GM06990 (cell line): ENCODE measurements around the gene SLCO3A1.

Experiments
- DNase-seq: peaks from one replicate; pipeline ENCODE4 v3.0.0-alpha.2; 2011; ENCODE audit not compliant: insufficient read length; ENCODE audit errors: extremely low read depth
- H3K27me3 ChIP-seq: replicated peaks from 2 replicates; pipeline ENCODE4 v1.6.0; 2011; ENCODE audit warnings: low read length; ENCODE audit not compliant: control insufficient read depth, insufficient read depth
- H3K36me3 ChIP-seq: 2 replicates; pipeline ENCODE4 v1.5.1; 2011; ENCODE audit warnings: low read length; ENCODE audit not compliant: control insufficient read depth, insufficient read depth
- H3K4me3 ChIP-seq: replicated peaks from 2 replicates; pipeline ENCODE4 v1.5.1; 2011; ENCODE audit warnings: low read depth, mild to moderate bottlenecking, control low read depth, low read length
- TF ChIP-seq, protein P1 (sequence below): IDR thresholded peaks from 2 replicates; pipeline ENCODE4 v1.5.1; 2011; ENCODE audit warnings: low read length, control low read depth, mild to moderate bottlenecking, inconsistent platforms; ENCODE audit not compliant: insufficient read depth, poor library complexity, severe bottlenecking

Gene SLCO3A1

DNA sequence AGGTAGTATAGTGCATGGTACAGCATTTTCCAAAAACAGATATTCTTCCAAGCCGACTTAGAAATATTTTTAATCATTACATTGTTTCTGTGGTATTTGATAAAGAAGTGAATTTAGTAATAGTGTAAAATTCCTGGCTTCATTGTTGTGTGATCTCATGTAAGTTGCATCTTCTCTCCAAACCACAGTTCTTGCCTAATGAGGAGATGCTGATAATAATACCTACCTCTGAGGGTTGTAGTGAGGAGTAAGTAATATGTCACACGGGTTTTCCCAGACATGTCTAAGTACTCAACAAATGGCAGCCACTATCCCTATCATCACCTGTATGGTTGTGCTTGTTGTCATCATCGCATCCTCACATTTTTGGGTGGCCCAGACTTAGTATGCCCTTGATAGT is 167.3 kb downstream of the SLCO3A1 start:
- TF ChIP-seq, protein P1, sequence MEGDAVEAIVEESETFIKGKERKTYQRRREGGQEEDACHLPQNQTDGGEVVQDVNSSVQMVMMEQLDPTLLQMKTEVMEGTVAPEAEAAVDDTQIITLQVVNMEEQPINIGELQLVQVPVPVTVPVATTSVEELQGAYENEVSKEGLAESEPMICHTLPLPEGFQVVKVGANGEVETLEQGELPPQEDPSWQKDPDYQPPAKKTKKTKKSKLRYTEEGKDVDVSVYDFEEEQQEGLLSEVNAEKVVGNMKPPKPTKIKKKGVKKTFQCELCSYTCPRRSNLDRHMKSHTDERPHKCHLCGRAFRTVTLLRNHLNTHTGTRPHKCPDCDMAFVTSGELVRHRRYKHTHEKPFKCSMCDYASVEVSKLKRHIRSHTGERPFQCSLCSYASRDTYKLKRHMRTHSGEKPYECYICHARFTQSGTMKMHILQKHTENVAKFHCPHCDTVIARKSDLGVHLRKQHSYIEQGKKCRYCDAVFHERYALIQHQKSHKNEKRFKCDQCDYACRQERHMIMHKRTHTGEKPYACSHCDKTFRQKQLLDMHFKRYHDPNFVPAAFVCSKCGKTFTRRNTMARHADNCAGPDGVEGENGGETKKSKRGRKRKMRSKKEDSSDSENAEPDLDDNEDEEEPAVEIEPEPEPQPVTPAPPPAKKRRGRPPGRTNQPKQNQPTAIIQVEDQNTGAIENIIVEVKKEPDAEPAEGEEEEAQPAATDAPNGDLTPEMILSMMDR: no peak
- Histone ChIP-seq H3K27me3 (no peaks in the 10 kb centered on the region; the same call in none of the 2 replicates), H3K4me3 (no peak overlapping the region), H3K36me3 (no peaks in the 10 kb centered on the region)
- DNase-seq: no peak

DNA sequence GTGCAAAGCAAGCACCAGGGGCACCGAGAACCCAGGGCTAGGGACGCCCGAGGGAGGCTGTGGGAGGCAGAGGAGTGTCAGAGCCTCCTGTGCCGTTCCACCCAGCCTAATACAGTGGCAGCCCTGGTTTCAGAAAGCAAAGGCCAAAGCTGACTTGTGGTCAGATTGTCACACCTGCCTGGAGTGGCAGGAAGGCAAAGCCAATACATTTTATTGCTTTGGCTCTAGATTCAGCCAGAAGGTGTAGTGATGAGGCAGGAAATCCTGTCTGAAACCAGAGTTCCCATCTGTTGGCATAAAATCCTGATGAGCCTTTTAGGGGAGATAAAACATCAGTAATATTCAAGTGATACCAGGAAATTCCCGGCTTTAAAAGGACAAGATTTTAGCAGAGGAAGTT is 168.3 kb downstream of the SLCO3A1 start:
- H3K4me3 ChIP-seq: no peak overlapping the region
- H3K27me3 ChIP-seq: no peaks in the 10 kb centered on the region; the same call in none of the 2 replicates
- no peak for DNase-seq
- TF ChIP-seq, protein P1: no peak
- no peaks in the 10 kb centered on the region for H3K36me3 ChIP-seq

DNA sequence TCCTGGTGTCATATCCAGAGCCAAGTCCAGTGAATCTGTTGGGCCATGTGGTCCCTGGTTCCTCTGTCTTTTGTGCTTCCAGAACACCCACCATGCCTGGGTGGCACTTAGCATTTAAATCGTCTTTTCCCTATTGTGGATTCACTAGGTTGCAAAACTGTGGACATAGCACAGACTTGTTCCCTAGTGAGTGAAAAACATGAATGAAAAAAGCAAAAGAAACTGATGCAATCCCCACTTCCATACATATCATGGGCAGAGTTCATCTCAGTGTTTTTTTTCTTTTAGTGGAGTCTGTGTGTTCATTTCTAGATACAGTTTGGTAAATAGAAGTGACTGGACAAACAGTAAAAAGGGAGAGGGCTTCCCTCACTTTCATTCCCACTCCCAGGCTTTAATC is 170.5 kb downstream of the SLCO3A1 start:
- Histone ChIP-seq H3K27me3 (no peaks in the 10 kb centered on the region; the same call in none of the 2 replicates), H3K4me3 (no peak overlapping the region), H3K36me3 (no peaks in the 10 kb centered on the region)
- no peak for DNase-seq
- TF ChIP-seq, protein P1: no peak

DNA sequence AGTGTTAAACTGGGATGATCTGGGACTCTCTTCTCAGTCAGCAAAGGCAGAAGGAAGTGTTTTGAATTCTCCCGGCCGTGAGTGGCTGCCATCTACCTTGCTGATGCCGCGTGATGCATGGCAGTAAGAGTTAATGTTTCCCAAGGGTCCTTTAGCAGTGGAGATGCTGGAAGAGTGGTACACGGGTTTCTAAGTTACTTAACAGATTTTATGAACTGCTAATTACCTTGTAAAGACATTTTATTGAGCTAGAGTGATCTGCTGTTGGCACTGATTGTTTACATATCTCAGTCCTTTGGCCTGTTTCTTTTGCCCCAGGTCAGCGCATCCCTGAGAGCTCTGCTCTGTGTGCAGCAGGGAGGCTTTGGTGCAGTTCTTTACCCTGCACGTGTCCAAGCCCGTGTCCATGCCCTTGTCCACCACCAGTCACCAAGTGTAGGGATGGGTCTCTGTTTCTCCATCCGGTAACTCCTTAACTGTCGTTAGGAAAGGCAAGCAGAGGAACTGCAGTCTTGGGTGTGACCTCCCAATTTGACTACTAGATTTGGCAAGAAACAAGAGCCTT is 172.3 kb downstream of the SLCO3A1 start:
- H3K27me3 ChIP-seq: no peaks in the 10 kb centered on the region; the same call in none of the 2 replicates
- no peaks in the 10 kb centered on the region for H3K36me3 ChIP-seq
- TF ChIP-seq, protein P1: no peak
- H3K4me3 ChIP-seq: no peak overlapping the region
- no peak for DNase-seq

DNA sequence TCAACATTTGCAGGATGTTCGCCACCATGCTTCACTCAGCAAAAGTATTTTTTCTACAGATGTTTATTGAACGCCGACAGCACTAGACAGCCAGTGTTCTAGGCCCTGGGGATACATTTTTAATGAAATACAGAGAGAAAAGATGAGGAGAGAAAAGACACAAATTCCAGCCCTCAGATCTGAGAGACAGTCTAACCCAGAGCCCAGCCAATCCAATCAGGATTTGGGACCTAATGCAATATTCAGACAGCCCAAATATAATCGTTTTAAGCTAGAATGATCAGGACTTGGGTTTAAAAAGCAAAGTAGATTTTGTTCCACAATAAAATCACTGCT is 174.8 kb downstream of the SLCO3A1 start:
- Histone ChIP-seq H3K27me3 (no peaks in the 10 kb centered on the region; the same call in none of the 2 replicates), H3K4me3 (no peak overlapping the region), H3K36me3 (no peaks in the 10 kb centered on the region)
- no peak for DNase-seq
- TF ChIP-seq, protein P1: no peak

DNA sequence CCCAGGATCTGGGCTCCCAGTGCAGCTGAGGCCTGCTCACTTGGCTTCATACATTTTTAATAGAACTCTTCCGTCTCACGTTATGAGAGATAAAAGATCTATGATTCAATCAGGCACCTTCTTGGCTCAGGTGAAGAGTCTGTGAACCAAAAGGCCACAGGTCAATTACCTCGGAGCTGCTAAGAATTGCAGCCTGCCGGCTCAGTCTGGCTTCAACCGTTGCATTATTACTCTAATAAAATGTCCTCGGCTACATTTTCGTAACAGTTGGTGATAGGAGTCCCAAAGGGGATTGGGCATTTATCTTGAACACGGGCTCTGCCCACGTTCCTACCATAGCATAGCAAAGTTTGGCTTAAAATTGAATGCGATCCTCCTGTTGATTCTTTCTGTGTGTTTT is 176.3 kb downstream of the SLCO3A1 start:
- TF ChIP-seq, protein P1: no peak
- H3K27me3 ChIP-seq: no peaks in the 10 kb centered on the region; the same call in none of the 2 replicates
- no peak overlapping the region for H3K4me3 ChIP-seq
- DNase-seq: no peak
- H3K36me3 ChIP-seq: no peaks in the 10 kb centered on the region
